K562 (cell line): ENCODE results near the gene TRIM27. TPM values are rescaled to one million over a fixed set of nuclear protein-coding genes. Genes with fewer than 3 reads are reported as not detected.

Experiments
- BHLHE40 ChIP-seq: IDR thresholded peaks from 2 replicates; pipeline ENCODE4 v1.6.1; 2011; ENCODE audit warnings: low read length, improper control_type of control experiment
- MYC ChIP-seq, 2 experiments: fragments of 250-450 bp in 1 of 2; sonication (Bioruptor Pico) in 1 of 2; IDR thresholded peaks; 2 replicates each; pipeline versions ENCODE4 v1.5.1 to v1.6.1; 2012 to 2021; ENCODE audit warnings: low read depth in 2 of 2, borderline replicate concordance in 1 of 2, improper control_type of control experiment in 1 of 2, low read length in 1 of 2, mild to moderate bottlenecking in 1 of 2, moderate library complexity in 1 of 2
- PKNOX1 ChIP-seq: fragments of 450-650 bp; IDR thresholded peaks from 2 replicates; pipeline ENCODE4 v1.6.1; 2016
- ZNF143 ChIP-seq: sonication (generic); formaldehyde crosslinking; IDR thresholded peaks from 2 replicates; pipeline ENCODE4 v1.9.0; 2022; ENCODE audit warnings: mild to moderate bottlenecking, missing genetic modification reagents
- polyA plus RNA-seq, 8 experiments: library from polyadenylated mRNA; depleted of rRNA in 4 of 8; stranded (reverse) in 5 of 8; unstranded in 3 of 8; fragments of >200 nt; fragmentation: Nextera tagmentation in 2 of 8; fragmentation: Illumina TruSeq in 1 of 8; extraction: Ambion mirVana in 2 of 8; extraction: Trizol in 1 of 8; gene quantifications; 2 replicates each; pipeline versions ENCODE4 v1.2.1 to v1.2.3, GENCODE V29; 2011 to 2014; ENCODE audit warnings: inconsistent platforms in 1 of 8, missing spikeins in 1 of 8
- total RNA-seq, 7 experiments: library from RNA; depleted of rRNA in 6 of 7; stranded (reverse); fragments of >200 nt in 6 of 7; fragmentation: Illumina TruSeq in 2 of 7; extraction: Trizol in 2 of 7; gene quantifications; 2 replicates each; pipeline versions ENCODE4 v1.2.1 to v1.2.3, GENCODE V29; 2011 to 2021; ENCODE audit warnings: low replicate concordance in 1 of 7
- TF ChIP-seq, protein P1 (sequence below), 2 experiments: fragments of 450-650 bp; IDR thresholded peaks; 2 replicates each; pipeline ENCODE4 v1.6.1; 2016; ENCODE audit warnings: mild to moderate bottlenecking in 2 of 2, borderline replicate concordance in 1 of 2, low read depth in 1 of 2, moderate library complexity in 1 of 2
- TF ChIP-seq, protein P2 (sequence below), 2 experiments: fragments of 150-350 bp in 1 of 2; IDR thresholded peaks; 2 replicates each; pipeline ENCODE4 v1.6.1; 2012 to 2016; ENCODE audit warnings: low read depth in 2 of 2, low read length in 2 of 2, mild to moderate bottlenecking in 1 of 2, moderate library complexity in 1 of 2
- TF ChIP-seq, protein P3 (sequence below): sonication (generic); formaldehyde crosslinking; IDR thresholded peaks from 2 replicates; pipeline ENCODE4 v1.8.1; 2022; ENCODE audit warnings: missing genetic modification reagents
- TF ChIP-seq, protein P4 (sequence below): fragments of 250-450 bp; sonication (Bioruptor Pico); IDR thresholded peaks from 2 replicates; pipeline ENCODE4 v1.5.0; 2021; ENCODE audit warnings: mild to moderate bottlenecking, borderline replicate concordance

Gene TRIM27
- total and polyA plus RNA-seq, 9 of the 15 experiments (the other 6 are each of a cell fraction or from before 2014, with no cell fraction given) = 37.7 to 235 (median 122) TPM

- TF ChIP-seq, protein P1, sequence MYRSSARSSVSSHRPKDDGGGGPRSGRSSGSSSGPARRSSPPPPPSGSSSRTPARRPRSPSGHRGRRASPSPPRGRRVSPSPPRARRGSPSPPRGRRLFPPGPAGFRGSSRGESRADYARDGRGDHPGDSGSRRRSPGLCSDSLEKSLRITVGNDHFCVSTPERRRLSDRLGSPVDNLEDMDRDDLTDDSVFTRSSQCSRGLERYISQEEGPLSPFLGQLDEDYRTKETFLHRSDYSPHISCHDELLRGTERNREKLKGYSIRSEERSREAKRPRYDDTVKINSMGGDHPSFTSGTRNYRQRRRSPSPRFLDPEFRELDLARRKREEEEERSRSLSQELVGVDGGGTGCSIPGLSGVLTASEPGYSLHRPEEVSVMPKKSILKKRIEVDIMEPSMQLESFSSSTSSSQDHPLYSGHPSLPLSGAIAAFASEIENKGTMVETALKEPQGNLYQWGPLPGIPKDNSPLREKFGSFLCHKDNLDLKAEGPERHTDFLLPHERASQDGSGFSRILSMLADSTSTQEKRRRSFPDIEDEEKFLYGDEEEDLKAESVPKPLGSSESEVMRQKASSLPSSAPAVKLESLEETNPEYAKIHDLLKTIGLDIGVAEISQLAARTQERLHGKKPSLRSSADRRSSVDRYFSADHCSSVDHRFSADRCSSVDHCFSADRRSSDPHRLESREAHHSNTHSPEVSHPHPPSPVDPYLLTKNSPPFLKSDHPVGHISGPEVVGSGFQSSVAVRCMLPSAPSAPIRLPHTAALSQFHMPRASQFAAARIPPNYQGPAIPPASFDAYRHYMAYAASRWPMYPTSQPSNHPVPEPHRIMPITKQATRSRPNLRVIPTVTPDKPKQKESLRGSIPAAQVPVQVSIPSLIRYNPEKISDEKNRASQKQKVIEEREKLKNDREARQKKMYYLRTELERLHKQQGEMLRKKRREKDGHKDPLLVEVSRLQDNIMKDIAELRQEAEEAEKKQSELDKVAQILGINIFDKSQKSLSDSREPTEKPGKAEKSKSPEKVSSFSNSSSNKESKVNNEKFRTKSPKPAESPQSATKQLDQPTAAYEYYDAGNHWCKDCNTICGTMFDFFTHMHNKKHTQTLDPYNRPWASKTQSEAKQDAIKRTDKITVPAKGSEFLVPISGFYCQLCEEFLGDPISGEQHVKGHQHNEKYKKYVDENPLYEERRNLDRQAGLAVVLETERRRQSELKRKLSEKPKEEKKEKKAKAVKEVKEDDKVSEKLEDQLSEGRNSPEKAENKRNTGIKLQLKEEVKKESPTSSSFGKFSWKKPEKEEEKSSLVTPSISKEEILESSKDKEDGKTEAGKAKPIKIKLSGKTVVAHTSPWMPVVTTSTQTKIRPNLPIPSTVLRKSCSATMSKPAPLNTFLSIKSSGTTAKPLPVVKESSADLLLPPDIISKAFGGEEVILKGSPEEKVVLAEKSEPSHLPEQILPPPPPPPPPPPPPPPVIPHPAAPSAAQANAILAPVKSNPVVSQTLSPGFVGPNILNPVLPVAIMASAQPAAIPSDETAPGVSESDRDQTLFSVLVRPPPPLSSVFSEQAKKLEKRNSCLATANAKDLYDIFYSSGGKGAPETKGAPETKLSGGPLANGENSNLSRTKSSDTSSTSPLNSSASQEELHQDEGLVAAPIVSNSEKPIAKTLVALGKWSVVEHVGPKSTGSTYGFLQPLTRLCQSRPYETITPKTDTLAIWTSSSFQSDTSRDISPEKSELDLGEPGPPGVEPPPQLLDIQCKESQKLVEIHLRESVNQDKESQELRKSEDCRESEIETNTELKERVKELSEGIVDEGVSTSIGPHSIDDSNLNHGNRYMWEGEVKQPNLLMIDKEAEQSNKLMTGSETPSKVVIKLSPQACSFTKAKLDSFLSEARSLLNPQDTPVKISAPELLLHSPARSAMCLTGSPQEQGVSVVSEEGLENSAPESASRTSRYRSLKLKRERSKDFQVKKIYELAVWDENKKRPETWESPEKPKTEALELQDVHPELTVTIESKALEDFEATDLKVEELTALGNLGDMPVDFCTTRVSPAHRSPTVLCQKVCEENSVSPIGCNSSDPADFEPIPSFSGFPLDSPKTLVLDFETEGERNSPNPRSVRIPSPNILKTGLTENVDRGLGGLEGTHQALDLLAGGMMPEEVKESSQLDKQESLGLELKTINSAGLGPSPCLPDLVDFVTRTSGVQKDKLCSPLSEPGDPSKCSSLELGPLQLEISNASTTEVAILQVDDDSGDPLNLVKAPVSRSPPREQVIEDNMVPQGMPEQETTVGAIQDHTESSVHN (IDR thresholded peaks at IDR 0.05; ENCODE audit: borderline replicate concordance in 1 of 2, low read depth in 1 of 2) = peak in 1 of 2 experiments; percentile 5; a peak in 1 of 4 replicates
- TF ChIP-seq PKNOX1 = no peak
- TF ChIP-seq, protein P2, sequence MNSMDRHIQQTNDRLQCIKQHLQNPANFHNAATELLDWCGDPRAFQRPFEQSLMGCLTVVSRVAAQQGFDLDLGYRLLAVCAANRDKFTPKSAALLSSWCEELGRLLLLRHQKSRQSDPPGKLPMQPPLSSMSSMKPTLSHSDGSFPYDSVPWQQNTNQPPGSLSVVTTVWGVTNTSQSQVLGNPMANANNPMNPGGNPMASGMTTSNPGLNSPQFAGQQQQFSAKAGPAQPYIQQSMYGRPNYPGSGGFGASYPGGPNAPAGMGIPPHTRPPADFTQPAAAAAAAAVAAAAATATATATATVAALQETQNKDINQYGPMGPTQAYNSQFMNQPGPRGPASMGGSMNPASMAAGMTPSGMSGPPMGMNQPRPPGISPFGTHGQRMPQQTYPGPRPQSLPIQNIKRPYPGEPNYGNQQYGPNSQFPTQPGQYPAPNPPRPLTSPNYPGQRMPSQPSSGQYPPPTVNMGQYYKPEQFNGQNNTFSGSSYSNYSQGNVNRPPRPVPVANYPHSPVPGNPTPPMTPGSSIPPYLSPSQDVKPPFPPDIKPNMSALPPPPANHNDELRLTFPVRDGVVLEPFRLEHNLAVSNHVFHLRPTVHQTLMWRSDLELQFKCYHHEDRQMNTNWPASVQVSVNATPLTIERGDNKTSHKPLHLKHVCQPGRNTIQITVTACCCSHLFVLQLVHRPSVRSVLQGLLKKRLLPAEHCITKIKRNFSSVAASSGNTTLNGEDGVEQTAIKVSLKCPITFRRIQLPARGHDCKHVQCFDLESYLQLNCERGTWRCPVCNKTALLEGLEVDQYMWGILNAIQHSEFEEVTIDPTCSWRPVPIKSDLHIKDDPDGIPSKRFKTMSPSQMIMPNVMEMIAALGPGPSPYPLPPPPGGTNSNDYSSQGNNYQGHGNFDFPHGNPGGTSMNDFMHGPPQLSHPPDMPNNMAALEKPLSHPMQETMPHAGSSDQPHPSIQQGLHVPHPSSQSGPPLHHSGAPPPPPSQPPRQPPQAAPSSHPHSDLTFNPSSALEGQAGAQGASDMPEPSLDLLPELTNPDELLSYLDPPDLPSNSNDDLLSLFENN (IDR thresholded peaks at IDR 0.05; ENCODE audit: low read depth in 2 of 2, low read length in 2 of 2) = no peak
- TF ChIP-seq ZNF143 (CRISPR knock-in tag) = no peak
- TF ChIP-seq, protein P3, sequence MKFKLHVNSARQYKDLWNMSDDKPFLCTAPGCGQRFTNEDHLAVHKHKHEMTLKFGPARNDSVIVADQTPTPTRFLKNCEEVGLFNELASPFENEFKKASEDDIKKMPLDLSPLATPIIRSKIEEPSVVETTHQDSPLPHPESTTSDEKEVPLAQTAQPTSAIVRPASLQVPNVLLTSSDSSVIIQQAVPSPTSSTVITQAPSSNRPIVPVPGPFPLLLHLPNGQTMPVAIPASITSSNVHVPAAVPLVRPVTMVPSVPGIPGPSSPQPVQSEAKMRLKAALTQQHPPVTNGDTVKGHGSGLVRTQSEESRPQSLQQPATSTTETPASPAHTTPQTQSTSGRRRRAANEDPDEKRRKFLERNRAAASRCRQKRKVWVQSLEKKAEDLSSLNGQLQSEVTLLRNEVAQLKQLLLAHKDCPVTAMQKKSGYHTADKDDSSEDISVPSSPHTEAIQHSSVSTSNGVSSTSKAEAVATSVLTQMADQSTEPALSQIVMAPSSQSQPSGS (CRISPR knock-in tag) = no peak
- TF ChIP-seq, protein P4, sequence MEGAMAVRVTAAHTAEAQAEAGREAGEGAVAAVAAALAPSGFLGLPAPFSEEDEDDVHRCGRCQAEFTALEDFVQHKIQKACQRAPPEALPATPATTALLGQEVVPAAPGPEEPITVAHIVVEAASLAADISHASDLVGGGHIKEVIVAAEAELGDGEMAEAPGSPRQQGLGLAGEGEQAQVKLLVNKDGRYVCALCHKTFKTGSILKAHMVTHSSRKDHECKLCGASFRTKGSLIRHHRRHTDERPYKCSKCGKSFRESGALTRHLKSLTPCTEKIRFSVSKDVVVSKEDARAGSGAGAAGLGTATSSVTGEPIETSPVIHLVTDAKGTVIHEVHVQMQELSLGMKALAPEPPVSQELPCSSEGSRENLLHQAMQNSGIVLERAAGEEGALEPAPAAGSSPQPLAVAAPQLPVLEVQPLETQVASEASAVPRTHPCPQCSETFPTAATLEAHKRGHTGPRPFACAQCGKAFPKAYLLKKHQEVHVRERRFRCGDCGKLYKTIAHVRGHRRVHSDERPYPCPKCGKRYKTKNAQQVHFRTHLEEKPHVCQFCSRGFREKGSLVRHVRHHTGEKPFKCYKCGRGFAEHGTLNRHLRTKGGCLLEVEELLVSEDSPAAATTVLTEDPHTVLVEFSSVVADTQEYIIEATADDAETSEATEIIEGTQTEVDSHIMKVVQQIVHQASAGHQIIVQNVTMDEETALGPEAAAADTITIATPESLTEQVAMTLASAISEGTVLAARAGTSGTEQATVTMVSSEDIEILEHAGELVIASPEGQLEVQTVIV (CRISPR knock-in tag) = no peak
- no peak for TF ChIP-seq MYC (IDR thresholded peaks at IDR 0.05; ENCODE audit: low read depth, low read length)
- no peak for TF ChIP-seq MYC (CRISPR knock-in tag; IDR thresholded peaks at IDR 0.05; ENCODE audit: borderline replicate concordance, low read depth)
- no peak for TF ChIP-seq BHLHE40
These were observed 29.3 kb upstream of the TRIM27 start (continued) for GRCh38 chr6:28953039-28953584.
